ENCODE measurements around the gene WIPF3.

DNA sequence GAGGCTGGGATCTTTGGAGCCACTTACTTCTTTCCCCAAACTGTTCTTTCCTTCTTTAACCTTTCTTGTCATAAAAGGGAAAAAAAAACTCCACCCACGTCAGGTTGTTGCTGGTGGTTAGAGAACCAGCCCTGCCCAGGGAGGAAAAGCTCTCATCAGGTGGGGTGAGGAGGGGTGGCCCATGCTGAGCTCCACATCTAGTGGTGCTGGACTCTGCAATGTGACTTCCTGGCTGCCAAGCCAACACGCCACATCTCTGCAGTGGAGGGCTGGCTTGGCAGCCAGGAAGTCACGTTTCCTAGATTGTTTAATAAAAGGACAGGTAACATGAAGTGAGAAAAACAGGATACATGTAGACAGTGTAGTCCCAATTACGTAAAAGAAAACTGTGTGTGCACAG is 37.4 kb downstream of the WIPF3 start:
- TF ChIP-seq, protein P1, sequence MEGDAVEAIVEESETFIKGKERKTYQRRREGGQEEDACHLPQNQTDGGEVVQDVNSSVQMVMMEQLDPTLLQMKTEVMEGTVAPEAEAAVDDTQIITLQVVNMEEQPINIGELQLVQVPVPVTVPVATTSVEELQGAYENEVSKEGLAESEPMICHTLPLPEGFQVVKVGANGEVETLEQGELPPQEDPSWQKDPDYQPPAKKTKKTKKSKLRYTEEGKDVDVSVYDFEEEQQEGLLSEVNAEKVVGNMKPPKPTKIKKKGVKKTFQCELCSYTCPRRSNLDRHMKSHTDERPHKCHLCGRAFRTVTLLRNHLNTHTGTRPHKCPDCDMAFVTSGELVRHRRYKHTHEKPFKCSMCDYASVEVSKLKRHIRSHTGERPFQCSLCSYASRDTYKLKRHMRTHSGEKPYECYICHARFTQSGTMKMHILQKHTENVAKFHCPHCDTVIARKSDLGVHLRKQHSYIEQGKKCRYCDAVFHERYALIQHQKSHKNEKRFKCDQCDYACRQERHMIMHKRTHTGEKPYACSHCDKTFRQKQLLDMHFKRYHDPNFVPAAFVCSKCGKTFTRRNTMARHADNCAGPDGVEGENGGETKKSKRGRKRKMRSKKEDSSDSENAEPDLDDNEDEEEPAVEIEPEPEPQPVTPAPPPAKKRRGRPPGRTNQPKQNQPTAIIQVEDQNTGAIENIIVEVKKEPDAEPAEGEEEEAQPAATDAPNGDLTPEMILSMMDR (IDR thresholded peaks at IDR 0.05) = no peak
- no peak for TF ChIP-seq POLR2A (IDR thresholded peaks at IDR 0.05)
- TF ChIP-seq EP300 (IDR thresholded peaks at IDR 0.05) = no peak

Measured in gastroesophageal sphincter (tissue), 3 donors.